Subcutaneous abdominal adipose tissue (tissue), 5 donors: ENCODE data around the gene SYNDIG1.

Source experiments
- H3K27ac ChIP-seq: one replicate; pipeline ENCODE4 v1.7.0; 2013; ENCODE audit warnings: low read depth, mild to moderate bottlenecking, inconsistent platforms, low read length, moderate library complexity
- H3K27me3 ChIP-seq, 5 donors: one replicate each; pipeline ENCODE4 v1.7.0; 2013; ENCODE audit warnings: low read length in 5 of 5, inconsistent platforms in 1 of 5; ENCODE audit not compliant: control insufficient read depth in 5 of 5, insufficient read depth in 4 of 5
- H3K36me3 ChIP-seq, 5 donors: one replicate each; pipeline ENCODE4 v1.7.0; 2013; ENCODE audit warnings: low read length in 5 of 5; ENCODE audit not compliant: control insufficient read depth in 5 of 5, insufficient read depth in 5 of 5
- H3K4me1 ChIP-seq, 5 donors: one replicate each; pipeline ENCODE4 v1.7.0; 2013; ENCODE audit warnings: low read length in 5 of 5, mild to moderate bottlenecking in 3 of 5, moderate library complexity in 1 of 5; ENCODE audit not compliant: control insufficient read depth in 5 of 5, insufficient read depth in 5 of 5
- H3K4me3 ChIP-seq, 5 donors: one replicate each; pipeline ENCODE4 v1.7.0; 2013; ENCODE audit warnings: low read length in 5 of 5, low read depth in 1 of 5
- H3K9ac ChIP-seq, 5 donors: one replicate each; pipeline ENCODE4 v1.7.0; 2013; ENCODE audit warnings: low read length in 5 of 5, mild to moderate bottlenecking in 4 of 5, moderate library complexity in 3 of 5
- H3K9me3 ChIP-seq, 5 donors: one replicate each; pipeline ENCODE4 v1.7.0; 2013; ENCODE audit warnings: low read length in 5 of 5; ENCODE audit not compliant: control insufficient read depth in 5 of 5
- donor health status: healthy.
- donor health status: healthy.
- donor health status: healthy.
- donor health status: healthy.
- donor health status: healthy.

Gene SYNDIG1

DNA sequence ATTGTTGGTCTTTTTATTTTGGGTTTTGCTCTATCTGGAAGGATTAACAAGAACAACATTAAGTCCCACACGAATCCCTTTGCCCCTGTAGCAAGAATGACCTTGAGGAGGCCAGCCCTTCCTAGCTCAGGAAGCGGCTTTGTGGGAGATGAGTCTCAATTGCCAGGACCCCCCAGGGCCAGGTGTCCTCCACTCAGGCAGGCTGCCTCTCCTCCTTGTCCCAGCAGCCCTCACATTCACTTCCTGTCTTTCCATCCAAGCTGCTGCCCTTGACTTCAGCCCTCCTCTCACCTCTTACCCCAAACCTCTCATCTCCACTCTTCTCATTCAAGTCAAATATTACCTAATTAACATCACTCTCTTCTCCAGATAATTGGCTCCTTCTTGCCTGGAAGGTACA, 22.6 kb upstream of the SYNDIG1 start:
- H3K4me1 ChIP-seq = no peaks in the 10 kb centered on the region
- peaks cover 0 to 22% (median 5%) of the 10 kb centered on the region in 5 donors for H3K27me3 ChIP-seq
- no peak overlapping the region for H3K9ac ChIP-seq
- H3K9me3 ChIP-seq = no peaks in the 10 kb centered on the region
- no peaks in the 10 kb centered on the region for H3K36me3 ChIP-seq
- H3K4me3 ChIP-seq = no peak overlapping the region
- H3K27ac ChIP-seq = no peak overlapping the region

DNA sequence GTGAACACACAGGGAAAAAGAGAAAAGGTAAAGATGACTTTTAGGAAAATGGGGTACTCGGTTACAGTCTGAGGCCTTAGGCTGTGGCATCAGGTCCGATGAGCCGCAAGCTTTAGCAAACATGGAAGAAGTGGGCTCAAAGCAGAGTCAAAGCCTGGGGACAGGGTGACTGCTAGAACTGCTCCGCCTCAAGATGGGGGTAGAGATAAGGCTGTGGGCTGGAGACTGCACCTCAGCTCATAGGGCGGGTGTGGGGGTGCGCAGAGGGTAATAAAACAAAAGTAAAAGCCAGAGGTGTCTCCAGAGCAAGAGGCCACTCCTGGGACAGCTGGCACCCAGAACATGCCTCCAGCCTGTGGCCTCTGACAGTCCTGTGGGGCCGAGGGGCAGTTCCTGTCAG, 21.3 kb upstream of the SYNDIG1 start:
- Histone ChIP-seq H3K36me3 (no peaks in the 10 kb centered on the region), H3K4me3 (no peak overlapping the region), H3K9ac (no peak overlapping the region), H3K27ac (no peak overlapping the region), H3K9me3 (no peaks in the 10 kb centered on the region), H3K27me3 (peaks cover 0 to 28% (median 11%) of the 10 kb centered on the region in 5 donors), H3K4me1 (no peaks in the 10 kb centered on the region)

DNA sequence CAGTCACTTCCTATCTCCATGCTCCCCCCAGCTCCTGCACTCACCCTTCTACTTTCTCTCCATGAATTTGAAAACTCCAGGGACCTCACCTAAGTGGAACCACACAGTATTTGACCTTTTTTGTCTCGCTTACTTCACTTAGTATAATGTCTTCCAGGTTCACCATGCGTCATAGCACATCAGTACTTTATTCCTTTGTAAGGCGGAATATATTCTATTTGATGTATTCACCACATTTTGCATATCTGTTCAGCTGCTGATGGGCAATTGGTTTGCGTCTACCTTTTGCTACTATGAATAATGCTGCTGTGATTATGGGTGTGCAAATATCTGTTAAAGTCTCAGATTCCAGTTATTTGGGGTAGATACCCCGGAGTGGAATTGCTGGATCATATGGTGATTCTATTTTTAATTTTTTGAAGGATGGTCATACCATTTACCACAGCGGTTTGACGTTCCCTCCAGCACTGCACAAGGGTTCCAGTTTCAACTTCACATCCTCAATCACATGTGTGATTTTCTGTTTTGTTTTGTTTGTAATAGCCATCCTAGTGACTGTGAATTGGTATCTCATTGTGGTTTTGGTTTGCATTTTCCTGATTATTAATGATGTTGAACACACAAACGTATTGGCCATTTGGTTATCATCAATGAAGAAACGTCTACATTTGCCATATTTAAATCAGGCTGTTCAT, 20.3 kb upstream of the SYNDIG1 start:
- no peaks in the 10 kb centered on the region for H3K36me3 ChIP-seq
- H3K4me3 ChIP-seq = no peak overlapping the region
- H3K27me3 ChIP-seq = peaks cover 0 to 28% (median 11%) of the 10 kb centered on the region in 5 donors
- H3K9ac ChIP-seq = no peak overlapping the region
- H3K27ac ChIP-seq = no peak overlapping the region
- H3K9me3 ChIP-seq = no peaks in the 10 kb centered on the region
- H3K4me1 ChIP-seq = no peaks in the 10 kb centered on the region

DNA sequence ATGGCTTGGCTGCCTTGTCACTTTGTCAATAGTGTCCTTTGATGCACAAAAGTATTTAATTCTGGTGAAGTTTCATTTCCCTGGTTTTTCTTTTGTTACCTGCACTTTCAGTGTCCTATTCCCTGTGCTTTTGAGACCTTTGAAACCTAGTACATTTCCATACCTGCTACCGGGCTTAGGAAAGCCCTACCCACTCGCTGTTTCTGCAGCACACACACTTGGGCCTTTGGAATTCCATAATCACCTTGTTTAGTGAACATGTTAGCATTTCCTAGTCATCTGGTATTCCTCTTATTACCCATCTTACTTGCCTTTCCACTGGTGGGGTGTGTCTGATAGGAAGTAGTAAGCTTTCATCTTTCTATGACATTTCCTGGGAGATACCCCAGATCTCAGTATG, 19.3 kb upstream of the SYNDIG1 start:
- no peaks in the 10 kb centered on the region for H3K4me1 ChIP-seq
- H3K4me3 ChIP-seq = no peak overlapping the region
- no peaks in the 10 kb centered on the region for H3K9me3 ChIP-seq
- peaks cover 0 to 26% (median 10%) of the 10 kb centered on the region in 5 donors for H3K27me3 ChIP-seq
- no peaks in the 10 kb centered on the region for H3K36me3 ChIP-seq
- H3K27ac ChIP-seq = no peak overlapping the region
- no peak overlapping the region for H3K9ac ChIP-seq

DNA sequence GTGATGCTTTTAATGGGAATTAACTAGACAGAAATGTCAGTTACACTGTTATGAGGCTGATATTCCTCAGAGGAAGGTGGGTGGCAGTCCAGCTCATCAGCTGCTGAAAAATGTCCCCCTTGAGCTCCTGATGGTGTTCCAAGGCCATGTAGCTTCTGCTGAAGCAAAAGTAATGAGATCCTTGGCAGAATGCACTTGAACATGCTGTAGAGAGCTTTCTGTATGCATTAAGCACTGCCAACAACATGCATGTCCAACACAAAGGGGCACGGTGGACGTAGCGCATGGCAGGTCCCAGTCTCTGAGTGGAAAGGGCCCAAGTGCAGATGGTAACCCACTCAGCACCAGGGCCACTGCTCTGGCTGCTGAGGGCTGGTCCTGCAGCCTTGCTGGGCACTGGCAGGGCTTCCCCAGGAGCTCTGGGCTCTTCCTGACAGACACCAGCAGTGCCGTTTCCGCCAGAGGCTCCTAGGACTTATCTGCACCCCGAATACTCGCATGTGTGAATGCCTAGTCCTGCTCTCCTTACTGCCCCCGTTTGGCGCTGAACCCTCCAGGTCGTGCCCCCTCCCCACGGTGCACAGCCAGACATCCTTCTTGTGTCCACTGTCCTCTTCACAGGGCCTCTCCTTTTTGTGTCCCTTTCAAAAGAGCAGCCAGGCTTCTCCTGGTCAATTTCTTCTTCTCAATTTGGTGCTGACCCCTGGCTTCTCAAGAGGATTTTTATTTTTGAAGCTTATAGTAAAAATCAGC, 18.6 kb upstream of the SYNDIG1 start:
- H3K27me3 ChIP-seq = peaks cover 0 to 21% (median 5%) of the 10 kb centered on the region in 5 donors
- H3K9me3 ChIP-seq = no peaks in the 10 kb centered on the region
- no peaks in the 10 kb centered on the region for H3K36me3 ChIP-seq
- no peak overlapping the region for H3K9ac ChIP-seq
- H3K27ac ChIP-seq = no peak overlapping the region
- H3K4me1 ChIP-seq = no peaks in the 10 kb centered on the region
- no peak overlapping the region for H3K4me3 ChIP-seq

DNA sequence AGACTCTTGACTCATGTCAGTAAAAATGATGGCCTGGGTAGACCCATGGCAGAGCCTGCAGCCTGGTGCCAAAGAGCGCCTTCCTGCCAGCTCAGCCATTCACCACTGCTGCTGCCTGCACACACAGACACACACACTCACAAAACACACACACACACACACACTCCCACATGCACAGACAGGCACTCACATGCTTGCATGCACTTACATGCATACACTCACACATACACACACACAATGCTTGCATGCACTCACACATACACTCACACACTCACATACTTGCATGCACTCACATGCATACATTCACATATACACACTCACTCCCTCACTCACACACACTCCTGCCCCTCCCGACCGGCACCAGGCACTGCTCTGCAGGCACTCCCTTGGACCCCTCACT, 18.0 kb upstream of the SYNDIG1 start:
- H3K9me3 ChIP-seq = no peaks in the 10 kb centered on the region
- no peaks in the 10 kb centered on the region for H3K4me1 ChIP-seq
- no peaks in the 10 kb centered on the region for H3K36me3 ChIP-seq
- H3K9ac ChIP-seq = no peak overlapping the region
- H3K4me3 ChIP-seq = no peak overlapping the region
- H3K27ac ChIP-seq = no peak overlapping the region
- H3K27me3 ChIP-seq = peaks cover 0 to 15% (median 8%) of the 10 kb centered on the region in 5 donors

DNA sequence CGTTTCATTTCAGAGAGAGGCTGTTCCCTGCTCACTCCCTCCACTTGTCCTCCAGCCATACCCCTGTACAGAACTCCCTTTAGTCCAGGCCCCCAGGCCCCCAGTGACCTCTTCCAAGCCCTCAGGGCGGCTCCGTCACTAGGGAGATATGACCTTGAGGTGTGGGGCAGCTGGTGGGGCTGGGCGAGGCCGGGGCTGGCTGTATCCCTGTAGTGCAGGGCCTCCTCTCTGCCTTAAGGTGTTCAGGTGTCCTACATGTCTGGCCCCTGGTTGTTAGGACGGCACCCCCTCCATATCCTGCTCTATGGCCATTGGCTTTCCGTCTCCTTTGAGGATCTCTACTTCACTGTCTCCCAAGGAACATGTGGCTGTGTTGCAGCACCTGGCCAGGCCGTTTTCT, 17.4 kb upstream of the SYNDIG1 start:
- peaks cover 2 to 18% (median 8%) of the 10 kb centered on the region in 5 donors for H3K27me3 ChIP-seq
- H3K9ac ChIP-seq = no peak overlapping the region
- no peaks in the 10 kb centered on the region for H3K9me3 ChIP-seq
- H3K4me3 ChIP-seq = no peak overlapping the region
- H3K36me3 ChIP-seq = no peaks in the 10 kb centered on the region
- H3K4me1 ChIP-seq = no peaks in the 10 kb centered on the region
- H3K27ac ChIP-seq = no peak overlapping the region

DNA sequence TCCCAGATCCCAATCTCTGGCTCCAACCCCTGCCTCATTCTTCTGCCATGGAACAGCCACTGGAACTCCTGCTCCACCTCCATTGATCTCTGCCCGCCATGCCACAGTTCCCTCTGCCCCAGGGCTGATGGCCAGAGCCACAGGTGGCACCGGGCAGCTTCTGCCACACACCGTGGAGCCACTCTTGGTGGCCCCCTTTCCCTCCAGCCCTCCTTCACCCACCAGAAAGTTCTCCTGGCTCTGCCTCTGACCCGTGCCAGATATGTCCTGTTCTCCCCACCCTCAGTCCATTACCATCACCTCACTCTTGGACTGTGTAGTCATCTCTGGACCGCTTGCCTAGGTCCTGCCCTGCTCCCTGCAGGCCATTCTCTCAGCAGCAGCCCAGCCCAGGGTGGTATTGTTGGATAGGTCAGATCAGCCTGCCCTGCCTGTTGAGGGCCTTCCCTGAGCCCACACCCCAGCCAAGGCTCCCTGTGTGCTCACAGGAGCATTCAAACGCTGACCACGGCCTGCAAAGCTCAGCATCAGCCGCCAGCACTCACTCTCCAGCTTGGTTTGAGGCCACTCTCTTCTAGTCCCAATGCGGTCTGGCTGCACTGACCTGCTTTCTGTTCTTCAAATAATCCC, 16.8 kb upstream of the SYNDIG1 start:
- Histone ChIP-seq H3K9ac (no peak overlapping the region), H3K4me1 (no peaks in the 10 kb centered on the region), H3K36me3 (no peaks in the 10 kb centered on the region), H3K27ac (no peak overlapping the region), H3K27me3 (peaks cover 2 to 18% (median 8%) of the 10 kb centered on the region in 5 donors), H3K4me3 (no peak overlapping the region), H3K9me3 (no peaks in the 10 kb centered on the region)

DNA sequence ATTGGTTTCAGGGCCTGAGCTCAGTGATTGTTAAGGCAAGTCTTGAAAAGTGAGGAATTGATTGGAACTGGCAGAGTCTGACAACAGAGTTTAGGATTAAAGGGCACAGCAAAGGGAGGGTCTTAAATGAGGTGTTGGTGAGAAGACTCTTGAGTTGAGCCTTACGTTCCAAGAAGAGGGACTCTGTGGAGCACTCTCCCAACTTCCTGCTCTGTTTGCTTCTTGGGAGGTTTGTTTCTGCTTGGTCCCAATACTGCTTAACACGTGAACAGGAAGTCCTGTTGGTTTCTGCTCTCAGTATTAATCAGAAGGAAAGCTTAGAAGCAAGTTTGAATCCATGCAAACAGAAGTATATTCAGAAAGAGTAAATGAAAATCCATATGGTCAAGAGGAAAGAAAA, 15.6 kb upstream of the SYNDIG1 start:
- H3K4me3 ChIP-seq = no peak overlapping the region
- no peak overlapping the region for H3K27ac ChIP-seq
- H3K9me3 ChIP-seq = no peaks in the 10 kb centered on the region
- H3K27me3 ChIP-seq = peaks cover 2 to 24% (median 11%) of the 10 kb centered on the region in 5 donors
- H3K4me1 ChIP-seq = no peaks in the 10 kb centered on the region
- no peak overlapping the region for H3K9ac ChIP-seq
- no peaks in the 10 kb centered on the region for H3K36me3 ChIP-seq

DNA sequence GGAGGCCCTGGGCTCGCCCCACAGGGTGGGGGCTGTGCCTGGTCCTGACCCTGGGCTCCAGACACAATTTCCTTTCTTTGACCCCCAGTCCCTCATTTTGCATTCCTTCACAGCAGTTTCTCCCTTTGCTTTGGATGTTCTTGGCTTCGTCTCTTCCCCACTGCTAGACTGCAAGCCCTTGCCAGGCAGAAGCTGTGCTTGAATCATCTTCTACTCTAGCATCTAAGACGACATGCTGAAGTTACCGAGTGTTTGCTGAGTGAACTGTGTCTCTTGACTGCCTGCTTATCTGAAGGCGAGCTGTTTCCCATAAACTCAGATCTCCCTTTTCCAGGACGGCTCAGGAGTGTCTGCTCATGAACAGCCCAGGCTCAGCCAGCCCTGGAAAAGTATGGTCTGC, 14.3 kb upstream of the SYNDIG1 start:
- Histone ChIP-seq H3K9ac (no peak overlapping the region), H3K36me3 (no peaks in the 10 kb centered on the region), H3K4me1 (no peaks in the 10 kb centered on the region), H3K27ac (no peak overlapping the region), H3K9me3 (no peaks in the 10 kb centered on the region), H3K4me3 (no peak overlapping the region), H3K27me3 (peaks cover 2 to 27% (median 11%) of the 10 kb centered on the region in 5 donors)
